Measurements from ENCODE around the gene LRP2.

GRCh38 chr2:169095621-169096105 is 266.7 kb downstream of the LRP2 start:
- TF ChIP-seq CTCF (IDR thresholded peaks at IDR 0.05) (no peak), POLR2AphosphoS5 (IDR thresholded peaks at IDR 0.05) (no peak), EP300 (IDR thresholded peaks at IDR 0.05) (no peak), POLR2A (IDR thresholded peaks at IDR 0.05) (no peak)

Measured in upper lobe of left lung (tissue), 4 donors.